Measurements from ENCODE around the gene TMEM147.

- TF ChIP-seq, protein P1, sequence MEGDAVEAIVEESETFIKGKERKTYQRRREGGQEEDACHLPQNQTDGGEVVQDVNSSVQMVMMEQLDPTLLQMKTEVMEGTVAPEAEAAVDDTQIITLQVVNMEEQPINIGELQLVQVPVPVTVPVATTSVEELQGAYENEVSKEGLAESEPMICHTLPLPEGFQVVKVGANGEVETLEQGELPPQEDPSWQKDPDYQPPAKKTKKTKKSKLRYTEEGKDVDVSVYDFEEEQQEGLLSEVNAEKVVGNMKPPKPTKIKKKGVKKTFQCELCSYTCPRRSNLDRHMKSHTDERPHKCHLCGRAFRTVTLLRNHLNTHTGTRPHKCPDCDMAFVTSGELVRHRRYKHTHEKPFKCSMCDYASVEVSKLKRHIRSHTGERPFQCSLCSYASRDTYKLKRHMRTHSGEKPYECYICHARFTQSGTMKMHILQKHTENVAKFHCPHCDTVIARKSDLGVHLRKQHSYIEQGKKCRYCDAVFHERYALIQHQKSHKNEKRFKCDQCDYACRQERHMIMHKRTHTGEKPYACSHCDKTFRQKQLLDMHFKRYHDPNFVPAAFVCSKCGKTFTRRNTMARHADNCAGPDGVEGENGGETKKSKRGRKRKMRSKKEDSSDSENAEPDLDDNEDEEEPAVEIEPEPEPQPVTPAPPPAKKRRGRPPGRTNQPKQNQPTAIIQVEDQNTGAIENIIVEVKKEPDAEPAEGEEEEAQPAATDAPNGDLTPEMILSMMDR (IDR thresholded peaks at IDR 0.05) = no peak
- no peak for TF ChIP-seq POLR2A (IDR thresholded peaks at IDR 0.05)
Measured at GRCh38 chr19:35595928-35596327, 50.5 kb downstream of the TMEM147 start.

Measured in uterus (tissue), 2 donors.